Brain pericyte (primary cell): Measurements from ENCODE around the gene LEP.

Source experiments
- DNase-seq: peaks from one replicate; pipeline ENCODE4 v3.0.0-alpha.2; 2012; ENCODE audit warnings: low read depth, low spot score

Gene LEP

GRCh38 chr7:128240696-128241386, at the start of gene LEP:
Gene LEP (plus strand): TSS chr7:128241278. CDS start chr7:128252019, 10,741 bp downstream.
- no peak for DNase-seq

- no peak for DNase-seq
These were observed 48.5 kb upstream of the LEP start for GRCh38 chr7:128192497-128193142.

- DNase-seq, result no peak
These were observed 46.4 kb upstream of the LEP start for GRCh38 chr7:128194533-128195282.

DNA sequence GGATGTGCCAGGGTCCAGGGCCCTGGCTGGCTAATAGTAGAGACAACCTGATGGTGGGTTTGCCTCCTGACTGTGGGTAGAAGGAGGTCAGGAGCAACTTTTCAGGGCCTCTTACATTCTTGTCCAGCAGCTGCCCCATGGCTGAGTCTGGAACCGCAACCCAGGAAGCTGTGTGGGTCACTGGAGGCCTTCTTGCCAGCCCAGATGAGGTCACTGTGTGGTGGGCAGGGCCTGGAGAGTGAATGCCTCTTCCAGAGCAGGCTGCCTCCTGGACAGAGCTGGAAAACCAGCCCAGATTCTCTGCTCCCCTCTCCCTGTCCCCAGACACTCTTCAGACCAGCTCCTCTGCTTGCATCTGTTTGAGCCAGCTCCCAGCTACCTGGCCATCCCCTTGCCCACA, 43.5 kb upstream of the LEP start:
- no peak for DNase-seq

DNA sequence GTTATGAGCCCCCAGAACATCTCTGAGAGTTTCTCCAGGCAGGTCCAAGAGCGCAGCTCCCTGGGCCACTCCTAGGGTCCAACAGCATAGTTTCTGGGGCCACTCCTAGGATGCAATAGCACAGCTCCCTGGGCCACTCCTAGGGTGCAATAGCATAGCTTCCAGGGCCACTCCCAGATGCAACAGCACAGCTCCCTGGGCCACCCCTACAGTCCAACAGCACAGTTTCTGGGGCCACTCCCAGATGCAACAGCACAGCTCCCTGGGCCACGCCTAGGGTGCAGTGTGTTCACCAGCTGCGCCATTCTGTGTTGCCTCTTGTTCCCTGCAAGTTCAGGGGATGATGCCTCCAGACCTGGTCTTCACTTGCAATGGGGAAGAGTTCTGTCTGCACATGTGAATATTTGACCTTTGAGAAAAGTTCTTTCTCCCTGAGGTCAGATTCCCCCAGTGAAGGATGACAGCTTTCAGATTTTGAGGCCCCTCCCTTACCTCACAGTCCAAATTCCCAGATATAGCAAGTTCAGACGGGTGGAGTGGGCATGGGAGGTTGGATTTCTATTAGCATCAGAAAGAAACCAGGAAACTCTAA, 43.0 kb upstream of the LEP start:
- no peak for DNase-seq

GRCh38 chr7:128200376-128200775, 40.7 kb upstream of the LEP start:
- DNase-seq, result no peak

- DNase-seq, result no peak
These were observed 39.9 kb upstream of the LEP start for GRCh38 chr7:128201067-128201689.

DNA sequence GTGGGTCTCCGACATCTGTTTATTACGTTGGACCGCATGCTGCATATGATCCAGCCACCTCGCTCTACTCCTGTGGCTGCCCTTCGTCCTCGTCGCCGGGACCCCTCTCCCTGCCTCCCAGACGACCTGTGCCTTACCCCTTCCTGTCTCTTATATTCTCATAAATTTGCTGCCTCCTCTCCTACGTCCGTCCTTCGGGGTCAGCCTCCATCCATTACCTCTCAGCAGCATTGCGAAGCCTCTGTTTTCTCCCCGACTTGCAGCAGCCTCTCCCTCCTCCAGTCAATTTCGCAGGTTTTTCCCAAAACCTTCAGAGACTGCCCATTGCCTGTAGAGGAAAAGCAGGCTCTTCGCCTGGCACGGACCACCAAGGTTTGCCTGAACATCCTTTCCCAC, 39.4 kb upstream of the LEP start:
- DNase-seq, result no peak

- DNase-seq, result no peak
These were observed 38.7 kb upstream of the LEP start for GRCh38 chr7:128202287-128202957.

DNA sequence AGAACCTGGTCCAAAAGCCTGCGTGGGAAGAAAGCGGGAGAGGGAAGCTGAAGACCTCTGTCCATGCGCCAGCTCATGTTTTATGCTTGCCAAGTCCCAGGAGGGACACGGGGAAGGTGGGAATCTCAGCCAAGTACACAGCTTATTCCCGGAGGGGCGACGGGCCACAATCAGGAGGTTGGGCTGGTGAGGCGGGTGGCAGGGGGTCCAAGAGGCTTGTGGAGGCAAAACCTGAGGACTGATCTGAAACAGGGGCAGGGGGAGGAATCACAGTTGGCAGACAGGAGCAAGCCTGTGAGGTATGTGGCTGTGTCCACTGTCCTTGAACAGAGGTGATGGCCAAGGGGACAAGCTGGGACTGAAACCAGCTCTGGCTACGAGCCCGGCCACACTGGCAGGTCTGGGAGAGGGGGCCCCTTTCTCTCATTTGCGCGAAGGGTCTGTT, 38.0 kb upstream of the LEP start:
- no peak for DNase-seq

DNA sequence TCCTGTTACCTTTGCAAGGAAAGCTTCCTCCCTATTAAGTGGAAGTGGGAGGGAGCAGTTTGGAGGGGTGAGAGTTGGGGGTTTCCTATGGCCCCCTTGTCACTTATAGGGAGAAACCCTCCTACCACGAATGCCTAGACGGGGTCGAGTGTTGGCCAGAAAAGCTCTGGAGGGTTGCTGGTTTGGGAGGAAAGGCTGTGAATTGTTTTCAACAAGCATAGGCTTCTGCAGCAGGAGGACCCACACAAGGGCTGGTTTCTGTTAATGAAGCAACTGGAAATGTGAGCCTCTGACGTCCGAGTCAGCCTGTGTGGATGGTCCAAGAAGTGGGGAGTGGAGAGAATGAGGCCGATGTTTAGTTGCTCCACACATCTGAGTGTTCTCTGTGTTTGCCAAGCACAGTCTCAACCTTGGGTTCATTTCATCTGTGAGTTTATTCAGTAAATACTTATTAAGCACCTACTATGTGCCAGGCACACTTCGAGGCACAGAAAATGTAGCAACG, 37.3 kb upstream of the LEP start:
- DNase-seq, result no peak

GRCh38 chr7:128204455-128204854, 36.6 kb upstream of the LEP start:
- DNase-seq, result no peak

DNA sequence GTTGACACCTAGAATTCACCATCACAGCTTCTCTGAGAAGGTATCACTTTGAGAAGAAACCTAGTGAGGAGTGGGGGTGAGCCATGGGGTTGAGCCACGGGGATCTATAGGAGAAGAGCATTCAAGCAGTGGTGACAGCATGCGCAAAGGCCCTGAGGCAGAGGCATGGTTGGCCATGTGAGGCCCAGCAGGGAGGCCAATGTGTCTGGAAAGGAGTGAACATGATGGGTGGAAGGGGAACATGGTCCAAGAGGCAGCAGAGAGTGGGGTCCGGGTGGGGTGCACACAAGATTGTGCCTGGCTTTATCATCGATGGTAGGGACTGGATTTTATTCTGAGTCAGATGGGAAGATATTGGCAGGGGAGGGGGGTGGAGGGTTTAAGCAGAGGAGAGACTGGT, 36.0 kb upstream of the LEP start:
- no peak for DNase-seq

- no peak for DNase-seq
These were observed 34.9 kb upstream of the LEP start for GRCh38 chr7:128206017-128206746.

DNA sequence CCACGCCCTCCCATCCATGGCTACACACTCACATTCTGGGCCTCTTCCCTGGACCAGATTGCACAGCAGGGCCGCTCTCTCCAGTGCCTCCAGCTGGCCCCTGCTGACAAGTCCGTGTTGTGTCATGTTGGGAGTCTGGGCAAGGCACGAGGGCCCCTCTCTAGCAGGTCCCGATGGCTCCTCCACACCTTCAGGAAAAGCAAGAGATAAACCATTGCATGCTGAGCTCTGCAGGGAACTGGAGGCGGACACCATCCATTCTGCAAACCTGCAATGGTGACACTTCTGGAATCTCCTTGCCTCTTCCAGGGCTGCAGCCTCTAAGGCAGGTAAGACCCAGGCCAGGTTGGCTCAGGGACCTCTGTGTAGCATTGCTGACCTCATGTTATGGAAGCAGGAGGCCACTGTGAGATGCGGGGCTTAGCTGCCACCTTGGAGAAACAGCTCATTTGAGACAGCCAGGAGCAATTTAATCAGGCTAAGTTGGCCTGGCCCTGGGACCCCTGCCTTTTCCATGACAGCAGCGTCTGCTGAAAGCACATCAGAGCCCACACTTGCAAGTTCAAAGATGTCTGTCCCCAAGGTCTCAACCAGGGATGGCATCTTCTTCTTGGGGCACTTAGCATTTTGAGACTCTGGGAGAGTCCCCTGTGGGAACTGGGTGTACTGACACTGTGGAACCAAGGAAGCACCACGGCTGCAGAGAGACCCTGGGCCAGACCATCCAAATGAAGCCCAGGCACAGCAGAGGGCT, 34.2 kb upstream of the LEP start:
- no peak for DNase-seq

DNA sequence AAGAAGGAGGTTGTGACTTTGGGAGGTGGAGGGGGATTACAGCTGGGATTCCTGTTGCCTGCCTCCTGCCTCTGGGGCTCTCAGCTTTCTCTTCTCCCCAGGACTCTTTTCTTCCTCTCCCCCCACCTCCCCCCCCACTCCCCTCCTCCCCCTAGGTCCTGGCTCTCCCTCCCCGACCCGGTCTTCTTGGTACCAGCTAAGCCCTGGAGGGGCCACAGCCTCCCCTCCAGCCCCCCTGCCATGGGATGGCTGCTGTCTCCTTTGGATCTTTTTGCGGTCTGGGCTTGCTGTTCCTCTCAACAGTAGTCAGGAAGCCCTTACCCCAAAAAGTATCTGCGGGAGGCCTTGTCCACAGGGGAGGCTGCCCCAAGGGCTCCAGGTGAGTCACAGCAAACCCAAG, 33.5 kb upstream of the LEP start:
- DNase-seq, result no peak

DNA sequence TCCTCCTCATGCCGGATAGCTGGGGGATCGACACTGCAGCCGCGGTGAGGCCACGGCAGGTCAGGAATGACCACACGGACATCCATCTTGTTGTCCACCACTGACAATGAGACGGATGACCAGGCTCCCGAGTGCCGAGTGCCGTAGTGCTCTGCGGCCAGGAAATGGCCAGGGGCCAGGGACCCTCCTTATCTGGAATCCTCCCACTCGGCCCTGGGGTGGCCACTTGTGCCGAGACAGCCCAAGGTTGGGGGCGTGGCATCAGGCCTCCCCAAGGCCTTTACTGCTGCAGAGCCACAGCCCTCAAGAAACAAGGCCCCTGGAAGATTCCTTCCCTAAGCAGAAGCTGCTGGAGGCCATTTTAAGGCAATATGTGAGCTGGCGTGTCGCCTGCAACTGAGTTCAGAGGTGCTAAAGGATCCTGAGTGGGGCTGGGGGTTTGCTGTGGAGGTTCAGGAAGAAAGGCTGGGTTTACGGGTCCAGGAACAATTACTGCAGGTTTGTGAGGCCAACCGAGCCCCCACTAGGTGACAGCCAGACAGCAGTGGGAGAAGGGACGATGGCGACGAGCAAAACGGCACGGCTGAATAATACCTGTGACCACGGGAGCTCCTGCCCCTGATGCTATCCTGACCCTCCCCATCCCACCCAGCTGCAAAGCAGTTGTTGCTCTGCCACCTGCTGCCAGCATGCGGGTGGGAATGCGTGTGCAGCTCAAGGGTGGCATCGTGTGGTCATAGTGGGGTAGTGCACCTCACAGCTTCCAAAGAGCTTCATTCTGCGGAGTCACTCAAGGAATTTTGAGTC, 31.6 kb upstream of the LEP start:
- DNase-seq, result peak; percentile 43

- no peak for DNase-seq
These were observed 31.1 kb upstream of the LEP start for GRCh38 chr7:128210036-128210347.
